AG04450 (cell line): ENCODE measurements around the gene ATXN1. TPM values are rescaled to one million over a fixed set of nuclear protein-coding genes. Genes with fewer than 3 reads are reported as not detected.
A peak's percentile ranks its signal among the peaks of the same experiment; 100 is the strongest.

Experiments
- CTCF ChIA-PET: fragments of 300-600, 350-600 bp; formaldehyde crosslinking; extraction: SDS; loops from one replicate; lab custom pipeline; 2022; ENCODE audit warnings: antibody characterized with exemption, inconsistent platforms; lab: Charles Lee
- POLR2A ChIA-PET: fragments of 350-600 bp; formaldehyde crosslinking; extraction: SDS; loops from one replicate; lab custom pipeline; 2021; ENCODE audit warnings: antibody characterized with exemption, inconsistent platforms; lab: Yijun Ruan, JAX
- DNase-seq: peaks from one replicate; pipeline ENCODE4 v3.0.0-alpha.2; 2011; ENCODE audit warnings: low read depth, low spot score
- H3K27ac ChIP-seq: one replicate; pipeline ENCODE4 v1.5.1; 2012; ENCODE audit warnings: low read depth, low read length, control low read depth
- H3K27me3 ChIP-seq: one replicate; pipeline ENCODE4 v1.6.0; 2012; ENCODE audit warnings: low read length; ENCODE audit not compliant: control insufficient read depth, insufficient read depth
- H3K4me3 ChIP-seq: 2 replicates; pipeline ENCODE4 v1.5.1; 2011; ENCODE audit warnings: mild to moderate bottlenecking, low read depth, low read length, control low read depth
- H3K9me3 ChIP-seq: 2 replicates; pipeline ENCODE4 v1.5.1; 2012; ENCODE audit warnings: low read length; ENCODE audit not compliant: control insufficient read depth, insufficient read depth
- polyA plus RNA-seq: library from polyadenylated mRNA; depleted of rRNA; stranded (reverse); fragments of >200 nt; gene quantifications from 2 replicates; pipeline ENCODE4 v1.2.3, GENCODE V29; 2011
- TF ChIP-seq, protein P1 (sequence below): IDR thresholded peaks from 2 replicates; pipeline ENCODE4 v1.5.1; 2011; ENCODE audit warnings: low read depth, low read length, control low read depth, inconsistent platforms

ATXN1 gene
- polyA plus RNA-seq, 1 experiment, result 12.6 TPM

DNA sequence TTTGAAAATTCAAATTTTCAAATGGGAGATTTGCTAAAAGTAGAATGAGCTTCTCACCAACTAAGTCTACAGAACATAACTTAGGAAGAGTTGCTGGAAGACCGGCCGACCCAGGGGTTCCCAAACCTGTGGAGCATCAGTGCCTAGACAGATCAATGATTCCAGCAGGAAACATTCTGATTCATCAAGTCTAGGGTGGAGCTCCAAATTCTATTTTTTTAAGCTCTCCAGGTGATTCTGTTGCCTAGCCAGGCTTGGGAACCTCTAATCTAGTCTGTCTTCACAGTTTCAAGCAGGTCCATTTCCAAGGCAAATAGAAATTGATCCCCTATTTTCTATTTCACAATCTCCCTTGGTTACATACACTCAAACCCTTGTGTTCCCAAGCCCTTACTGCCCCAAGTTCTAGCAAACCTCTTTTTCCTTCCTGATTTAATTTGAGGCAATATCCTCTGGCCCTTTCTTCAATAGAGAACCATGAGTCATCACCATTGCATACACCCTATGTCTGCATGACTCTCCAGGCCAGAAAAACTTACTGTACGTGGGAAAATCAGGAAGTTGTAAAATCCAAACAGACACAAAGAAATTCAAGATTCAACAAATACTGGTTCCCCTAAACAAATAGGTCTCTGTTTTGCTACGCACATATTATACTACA lies 8.9 kb downstream of the ATXN1 start:
- no peak for DNase-seq
- H3K9me3 ChIP-seq, result no peaks in the 10 kb centered on the region
- ChIA-PET POLR2A (no interaction called here), CTCF (interaction anchor here (0.9 kb wide), 1 partner anchor 238 kb away, joined by 5 read pairs; no protein-coding TSS in a partner anchor)
- no peaks in the 10 kb centered on the region for H3K27me3 ChIP-seq
- H3K27ac ChIP-seq, result peak overlapping the region; percentile 41
- TF ChIP-seq, protein P1, sequence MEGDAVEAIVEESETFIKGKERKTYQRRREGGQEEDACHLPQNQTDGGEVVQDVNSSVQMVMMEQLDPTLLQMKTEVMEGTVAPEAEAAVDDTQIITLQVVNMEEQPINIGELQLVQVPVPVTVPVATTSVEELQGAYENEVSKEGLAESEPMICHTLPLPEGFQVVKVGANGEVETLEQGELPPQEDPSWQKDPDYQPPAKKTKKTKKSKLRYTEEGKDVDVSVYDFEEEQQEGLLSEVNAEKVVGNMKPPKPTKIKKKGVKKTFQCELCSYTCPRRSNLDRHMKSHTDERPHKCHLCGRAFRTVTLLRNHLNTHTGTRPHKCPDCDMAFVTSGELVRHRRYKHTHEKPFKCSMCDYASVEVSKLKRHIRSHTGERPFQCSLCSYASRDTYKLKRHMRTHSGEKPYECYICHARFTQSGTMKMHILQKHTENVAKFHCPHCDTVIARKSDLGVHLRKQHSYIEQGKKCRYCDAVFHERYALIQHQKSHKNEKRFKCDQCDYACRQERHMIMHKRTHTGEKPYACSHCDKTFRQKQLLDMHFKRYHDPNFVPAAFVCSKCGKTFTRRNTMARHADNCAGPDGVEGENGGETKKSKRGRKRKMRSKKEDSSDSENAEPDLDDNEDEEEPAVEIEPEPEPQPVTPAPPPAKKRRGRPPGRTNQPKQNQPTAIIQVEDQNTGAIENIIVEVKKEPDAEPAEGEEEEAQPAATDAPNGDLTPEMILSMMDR, result no peak
- H3K4me3 ChIP-seq, result no peak overlapping the region

DNA sequence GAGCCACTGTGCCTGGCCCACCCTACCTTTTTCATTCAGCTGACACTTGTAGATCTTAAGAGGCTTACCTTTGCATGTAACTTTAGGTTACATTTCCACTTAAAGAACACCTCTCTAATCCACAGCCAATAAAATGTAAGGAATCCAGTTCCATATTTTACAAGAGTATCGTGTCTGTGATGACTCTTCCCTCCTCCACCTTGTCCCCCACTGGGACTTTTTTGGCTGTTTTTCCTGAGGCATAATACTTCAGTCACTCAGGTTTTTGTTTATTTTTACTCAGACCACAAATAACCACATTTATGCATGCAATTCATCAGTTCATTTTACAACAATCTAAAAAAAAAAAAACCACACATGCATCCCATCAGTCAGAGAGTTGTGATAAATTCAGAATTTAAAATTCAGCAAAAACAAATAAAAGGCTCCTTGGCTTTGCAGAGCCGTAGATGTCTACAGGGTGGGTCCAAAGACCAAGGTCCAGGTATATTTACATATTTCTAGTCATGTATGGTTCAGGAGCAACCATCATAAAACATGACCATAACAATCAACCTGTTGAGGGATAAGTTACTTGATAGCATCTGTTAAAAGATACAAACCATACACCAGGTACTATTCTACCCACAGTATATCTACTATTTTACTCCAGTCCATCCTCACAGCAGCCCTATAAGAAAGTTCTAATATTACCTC lies 9.9 kb downstream of the ATXN1 start:
- CTCF ChIA-PET, result interaction anchor here (0.9 to 2.8 kb wide), 2 partner anchors 11 to 237 kb away, joined by 5 to 13 read pairs; partner anchors contain the start of gene ATXN1
- TF ChIP-seq, protein P1, result no peak
- Histone ChIP-seq H3K27me3 (no peaks in the 10 kb centered on the region), H3K9me3 (no peaks in the 10 kb centered on the region), H3K4me3 (no peak overlapping the region), H3K27ac (no peak overlapping the region)
- POLR2A ChIA-PET, result interaction anchor here (0.8 kb wide), 1 partner anchor 9 kb away, joined by 4 read pairs; no protein-coding TSS in a partner anchor
- DNase-seq, result no peak

DNA sequence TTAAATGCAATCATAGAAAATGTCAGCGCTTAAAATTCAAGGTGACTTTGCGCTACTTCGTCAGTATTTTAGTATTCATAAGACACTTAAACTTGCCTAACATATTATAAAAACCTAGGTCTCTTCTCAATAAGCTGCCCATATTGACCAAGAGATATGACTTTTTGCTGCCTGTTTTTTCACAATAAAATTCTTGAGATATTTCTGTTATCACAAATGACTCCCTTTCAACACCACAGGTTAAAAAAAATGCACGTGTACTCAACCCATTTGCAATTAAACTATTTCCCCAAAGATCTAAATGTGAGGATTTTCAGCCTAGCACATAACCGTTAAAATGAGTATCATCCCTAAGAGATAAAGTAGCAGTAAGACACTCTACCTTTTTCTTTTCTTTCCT lies 10.7 kb downstream of the ATXN1 start:
- no peaks in the 10 kb centered on the region for H3K9me3 ChIP-seq
- TF ChIP-seq, protein P1, result no peak
- ChIA-PET POLR2A (interaction anchor here (0.8 kb wide), 1 partner anchor 9 kb away, joined by 4 read pairs; no protein-coding TSS in a partner anchor), CTCF (interaction anchor here (0.7 to 2.8 kb wide), 3 partner anchors 12 to 242 kb away, joined by 3 to 13 read pairs (median 7); partner anchors contain the start of gene ATXN1)
- H3K4me3 ChIP-seq, result no peak overlapping the region
- H3K27me3 ChIP-seq, result no peaks in the 10 kb centered on the region
- no peak for DNase-seq
- no peak overlapping the region for H3K27ac ChIP-seq

DNA sequence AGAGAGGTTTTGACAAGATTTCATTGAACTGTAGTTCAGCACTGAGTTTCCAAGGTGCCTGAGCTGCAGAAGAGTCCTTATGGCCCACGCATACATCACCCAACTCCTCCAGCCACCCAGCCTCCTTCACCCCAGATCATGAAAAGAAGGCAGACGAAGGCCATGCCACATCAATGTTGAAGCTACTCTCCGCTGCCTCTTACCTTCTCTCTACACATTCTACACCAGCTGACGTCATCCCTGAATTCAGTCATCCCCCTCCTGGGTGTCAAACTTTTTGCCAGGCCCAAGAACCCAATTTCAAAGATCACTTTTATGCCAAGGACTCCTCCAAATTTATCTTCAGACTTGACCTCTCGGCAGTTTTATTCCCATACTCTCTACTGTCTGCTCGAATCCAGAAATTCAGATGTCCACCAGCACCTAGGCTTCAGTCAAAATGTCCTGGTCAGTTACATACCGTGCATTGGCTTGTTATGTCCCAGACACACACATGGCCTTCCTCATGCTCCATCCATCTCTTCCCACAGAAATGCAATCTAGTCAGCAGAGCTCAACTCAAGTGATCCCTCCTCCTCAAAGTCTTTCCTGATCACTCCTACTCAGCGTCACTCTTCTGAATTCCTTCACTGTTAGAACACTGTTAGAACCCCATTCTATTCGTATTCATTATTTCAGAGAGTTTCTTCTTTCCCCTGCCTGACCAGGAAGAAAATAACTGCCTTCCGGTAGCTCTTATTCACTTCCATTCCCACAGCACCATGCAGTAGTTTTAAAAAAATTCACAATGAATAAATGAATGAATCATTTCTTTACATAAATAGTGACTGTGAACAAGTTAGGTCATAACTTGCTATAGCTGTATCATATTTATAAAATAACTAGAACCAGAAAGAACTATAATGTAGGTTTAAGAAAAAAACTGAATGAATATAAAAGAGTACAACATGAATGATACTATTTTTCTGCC lies 11.5 kb downstream of the ATXN1 start:
- ChIA-PET POLR2A (no interaction called here), CTCF (interaction anchor here (0.7 to 2.8 kb wide), 3 partner anchors 13 to 241 kb away, joined by 3 to 13 read pairs (median 7); partner anchors contain the start of gene ATXN1)
- Histone ChIP-seq H3K4me3 (no peak overlapping the region), H3K27me3 (no peaks in the 10 kb centered on the region), H3K27ac (no peak overlapping the region), H3K9me3 (no peaks in the 10 kb centered on the region)
- TF ChIP-seq, protein P1, result no peak
- no peak for DNase-seq
